ENCODE results near the gene SLC1A2.

SLC1A2 gene

DNA sequence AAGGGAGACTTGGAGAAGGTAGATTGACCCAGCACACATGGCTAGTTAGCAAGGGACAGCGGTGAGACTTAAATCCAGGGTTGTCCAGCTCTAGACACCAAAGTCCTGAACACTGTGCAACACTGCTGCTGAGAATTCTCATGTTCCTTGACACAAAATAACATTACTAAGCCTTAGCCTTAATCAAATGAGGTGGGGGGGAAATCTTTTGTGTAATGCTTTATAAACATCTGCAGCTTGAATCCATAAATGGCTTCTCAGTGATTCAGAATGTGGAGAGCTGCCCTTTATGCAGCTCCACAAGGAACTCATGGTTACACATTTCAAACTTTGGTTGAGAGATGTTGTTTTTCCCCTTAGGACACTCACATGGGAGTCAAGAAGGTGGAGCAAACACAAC is 200.4 kb downstream of the SLC1A2 start:
- ATAC-seq = no peak

DNA sequence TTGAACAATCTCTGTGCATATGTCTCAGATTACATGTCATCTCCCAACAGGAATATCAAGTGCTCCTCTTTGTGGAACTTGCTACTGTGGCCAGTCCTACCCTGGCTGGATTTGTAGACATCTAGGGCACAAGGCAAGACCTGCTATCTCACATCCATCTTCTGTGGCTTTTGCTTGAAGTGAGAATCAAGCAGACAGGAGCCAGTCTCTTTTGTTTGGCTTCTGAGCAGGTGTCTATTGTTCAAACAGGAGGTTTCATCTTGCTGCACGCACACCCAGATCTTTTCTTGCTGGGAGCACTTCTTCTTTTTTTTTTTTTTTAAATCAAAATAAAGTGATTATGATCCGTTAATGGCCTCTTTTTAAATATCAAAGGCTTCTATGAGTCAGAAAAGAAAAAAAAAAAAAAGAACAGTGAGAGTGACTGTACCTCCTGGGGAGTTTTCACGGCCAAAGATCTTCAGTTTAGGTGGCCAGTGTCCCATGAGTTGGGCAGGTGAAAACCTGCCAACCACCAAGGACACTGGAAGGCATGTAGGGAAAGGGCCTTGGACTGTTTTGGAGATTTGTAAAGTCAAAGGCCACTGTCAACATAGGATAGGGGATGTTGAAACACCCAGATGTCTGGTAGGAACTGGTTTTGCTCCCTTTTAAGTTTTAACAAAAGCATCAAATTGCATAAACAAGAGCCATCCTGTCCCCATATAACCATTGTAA is 202.2 kb downstream of the SLC1A2 start:
- ATAC-seq = no peak
- TF ChIP-seq BACH2 (CRISPR knock-in tag; IDR thresholded peaks at IDR 0.05; ENCODE audit: borderline replicate concordance) (no peak), CSDC2 (CRISPR knock-in tag; IDR thresholded peaks at IDR 0.05) (no peak), TCF4 (CRISPR knock-in tag; IDR thresholded peaks at IDR 0.05; ENCODE audit: borderline replicate concordance) (no peak), ISL1 (CRISPR knock-in tag; IDR thresholded peaks at IDR 0.05) (no peak), ZC3H10 (CRISPR knock-in tag; IDR thresholded peaks at IDR 0.05) (no peak), TOX (CRISPR knock-in tag; IDR thresholded peaks at IDR 0.05; ENCODE audit: borderline replicate concordance) (no peak), PPARA (CRISPR knock-in tag; IDR thresholded peaks at IDR 0.05; ENCODE audit: borderline replicate concordance) (no peak), GLIS3 (CRISPR knock-in tag; IDR thresholded peaks at IDR 0.05) (no peak), ZFP3 (CRISPR knock-in tag; IDR thresholded peaks at IDR 0.05) (no peak), ZFP30 (CRISPR knock-in tag; IDR thresholded peaks at IDR 0.05) (no peak), ZNF70 (CRISPR knock-in tag; IDR thresholded peaks at IDR 0.05) (no peak), RARB (CRISPR knock-in tag; IDR thresholded peaks at IDR 0.05) (no peak), OSR1 (CRISPR knock-in tag; IDR thresholded peaks at IDR 0.05) (no peak), ZNF565 (CRISPR knock-in tag; conservative IDR thresholded peaks at IDR 0.05; ENCODE audit: low read depth) (no peak)
- TF ChIP-seq, protein P1, sequence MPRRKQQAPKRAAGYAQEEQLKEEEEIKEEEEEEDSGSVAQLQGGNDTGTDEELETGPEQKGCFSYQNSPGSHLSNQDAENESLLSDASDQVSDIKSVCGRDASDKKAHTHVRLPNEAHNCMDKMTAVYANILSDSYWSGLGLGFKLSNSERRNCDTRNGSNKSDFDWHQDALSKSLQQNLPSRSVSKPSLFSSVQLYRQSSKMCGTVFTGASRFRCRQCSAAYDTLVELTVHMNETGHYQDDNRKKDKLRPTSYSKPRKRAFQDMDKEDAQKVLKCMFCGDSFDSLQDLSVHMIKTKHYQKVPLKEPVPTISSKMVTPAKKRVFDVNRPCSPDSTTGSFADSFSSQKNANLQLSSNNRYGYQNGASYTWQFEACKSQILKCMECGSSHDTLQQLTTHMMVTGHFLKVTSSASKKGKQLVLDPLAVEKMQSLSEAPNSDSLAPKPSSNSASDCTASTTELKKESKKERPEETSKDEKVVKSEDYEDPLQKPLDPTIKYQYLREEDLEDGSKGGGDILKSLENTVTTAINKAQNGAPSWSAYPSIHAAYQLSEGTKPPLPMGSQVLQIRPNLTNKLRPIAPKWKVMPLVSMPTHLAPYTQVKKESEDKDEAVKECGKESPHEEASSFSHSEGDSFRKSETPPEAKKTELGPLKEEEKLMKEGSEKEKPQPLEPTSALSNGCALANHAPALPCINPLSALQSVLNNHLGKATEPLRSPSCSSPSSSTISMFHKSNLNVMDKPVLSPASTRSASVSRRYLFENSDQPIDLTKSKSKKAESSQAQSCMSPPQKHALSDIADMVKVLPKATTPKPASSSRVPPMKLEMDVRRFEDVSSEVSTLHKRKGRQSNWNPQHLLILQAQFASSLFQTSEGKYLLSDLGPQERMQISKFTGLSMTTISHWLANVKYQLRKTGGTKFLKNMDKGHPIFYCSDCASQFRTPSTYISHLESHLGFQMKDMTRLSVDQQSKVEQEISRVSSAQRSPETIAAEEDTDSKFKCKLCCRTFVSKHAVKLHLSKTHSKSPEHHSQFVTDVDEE (CRISPR knock-in tag; IDR thresholded peaks at IDR 0.05) = no peak
- TF ChIP-seq, protein P2, sequence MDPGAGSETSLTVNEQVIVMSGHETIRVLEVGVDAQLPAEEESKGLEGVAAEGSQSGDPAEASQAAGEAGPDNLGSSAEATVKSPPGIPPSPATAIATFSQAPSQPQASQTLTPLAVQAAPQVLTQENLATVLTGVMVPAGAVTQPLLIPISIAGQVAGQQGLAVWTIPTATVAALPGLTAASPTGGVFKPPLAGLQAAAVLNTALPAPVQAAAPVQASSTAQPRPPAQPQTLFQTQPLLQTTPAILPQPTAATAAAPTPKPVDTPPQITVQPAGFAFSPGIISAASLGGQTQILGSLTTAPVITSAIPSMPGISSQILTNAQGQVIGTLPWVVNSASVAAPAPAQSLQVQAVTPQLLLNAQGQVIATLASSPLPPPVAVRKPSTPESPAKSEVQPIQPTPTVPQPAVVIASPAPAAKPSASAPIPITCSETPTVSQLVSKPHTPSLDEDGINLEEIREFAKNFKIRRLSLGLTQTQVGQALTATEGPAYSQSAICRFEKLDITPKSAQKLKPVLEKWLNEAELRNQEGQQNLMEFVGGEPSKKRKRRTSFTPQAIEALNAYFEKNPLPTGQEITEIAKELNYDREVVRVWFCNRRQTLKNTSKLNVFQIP (CRISPR knock-in tag; IDR thresholded peaks at IDR 0.05; ENCODE audit: borderline replicate concordance, low read depth) = no peak
- TF ChIP-seq, protein P3, sequence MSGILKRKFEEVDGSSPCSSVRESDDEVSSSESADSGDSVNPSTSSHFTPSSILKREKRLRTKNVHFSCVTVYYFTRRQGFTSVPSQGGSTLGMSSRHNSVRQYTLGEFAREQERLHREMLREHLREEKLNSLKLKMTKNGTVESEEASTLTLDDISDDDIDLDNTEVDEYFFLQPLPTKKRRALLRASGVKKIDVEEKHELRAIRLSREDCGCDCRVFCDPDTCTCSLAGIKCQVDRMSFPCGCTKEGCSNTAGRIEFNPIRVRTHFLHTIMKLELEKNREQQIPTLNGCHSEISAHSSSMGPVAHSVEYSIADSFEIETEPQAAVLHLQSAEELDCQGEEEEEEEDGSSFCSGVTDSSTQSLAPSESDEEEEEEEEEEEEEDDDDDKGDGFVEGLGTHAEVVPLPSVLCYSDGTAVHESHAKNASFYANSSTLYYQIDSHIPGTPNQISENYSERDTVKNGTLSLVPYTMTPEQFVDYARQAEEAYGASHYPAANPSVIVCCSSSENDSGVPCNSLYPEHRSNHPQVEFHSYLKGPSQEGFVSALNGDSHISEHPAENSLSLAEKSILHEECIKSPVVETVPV (CRISPR knock-in tag; IDR thresholded peaks at IDR 0.05) = no peak
- TF ChIP-seq, protein P4, sequence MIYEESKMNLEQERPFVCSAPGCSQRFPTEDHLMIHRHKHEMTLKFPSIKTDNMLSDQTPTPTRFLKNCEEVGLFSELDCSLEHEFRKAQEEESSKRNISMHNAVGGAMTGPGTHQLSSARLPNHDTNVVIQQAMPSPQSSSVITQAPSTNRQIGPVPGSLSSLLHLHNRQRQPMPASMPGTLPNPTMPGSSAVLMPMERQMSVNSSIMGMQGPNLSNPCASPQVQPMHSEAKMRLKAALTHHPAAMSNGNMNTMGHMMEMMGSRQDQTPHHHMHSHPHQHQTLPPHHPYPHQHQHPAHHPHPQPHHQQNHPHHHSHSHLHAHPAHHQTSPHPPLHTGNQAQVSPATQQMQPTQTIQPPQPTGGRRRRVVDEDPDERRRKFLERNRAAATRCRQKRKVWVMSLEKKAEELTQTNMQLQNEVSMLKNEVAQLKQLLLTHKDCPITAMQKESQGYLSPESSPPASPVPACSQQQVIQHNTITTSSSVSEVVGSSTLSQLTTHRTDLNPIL (CRISPR knock-in tag; IDR thresholded peaks at IDR 0.05; ENCODE audit: low read depth) = no peak
- TF ChIP-seq, protein P5, sequence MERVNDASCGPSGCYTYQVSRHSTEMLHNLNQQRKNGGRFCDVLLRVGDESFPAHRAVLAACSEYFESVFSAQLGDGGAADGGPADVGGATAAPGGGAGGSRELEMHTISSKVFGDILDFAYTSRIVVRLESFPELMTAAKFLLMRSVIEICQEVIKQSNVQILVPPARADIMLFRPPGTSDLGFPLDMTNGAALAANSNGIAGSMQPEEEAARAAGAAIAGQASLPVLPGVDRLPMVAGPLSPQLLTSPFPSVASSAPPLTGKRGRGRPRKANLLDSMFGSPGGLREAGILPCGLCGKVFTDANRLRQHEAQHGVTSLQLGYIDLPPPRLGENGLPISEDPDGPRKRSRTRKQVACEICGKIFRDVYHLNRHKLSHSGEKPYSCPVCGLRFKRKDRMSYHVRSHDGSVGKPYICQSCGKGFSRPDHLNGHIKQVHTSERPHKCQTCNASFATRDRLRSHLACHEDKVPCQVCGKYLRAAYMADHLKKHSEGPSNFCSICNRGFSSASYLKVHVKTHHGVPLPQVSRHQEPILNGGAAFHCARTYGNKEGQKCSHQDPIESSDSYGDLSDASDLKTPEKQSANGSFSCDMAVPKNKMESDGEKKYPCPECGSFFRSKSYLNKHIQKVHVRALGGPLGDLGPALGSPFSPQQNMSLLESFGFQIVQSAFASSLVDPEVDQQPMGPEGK (CRISPR knock-in tag; IDR thresholded peaks at IDR 0.05; ENCODE audit: borderline replicate concordance) = no peak

More for the DNA sequence above, 200.4 kb downstream of the SLC1A2 start:
- TF ChIP-seq, protein P1 (CRISPR knock-in tag; IDR thresholded peaks at IDR 0.05) = no peak
- no peak for TF ChIP-seq ISL1 (CRISPR knock-in tag; IDR thresholded peaks at IDR 0.05)
- TF ChIP-seq ZFP30 (CRISPR knock-in tag; IDR thresholded peaks at IDR 0.05) = no peak
- TF ChIP-seq, protein P3 (CRISPR knock-in tag; IDR thresholded peaks at IDR 0.05) = no peak
- no peak for TF ChIP-seq SNAI2 (CRISPR knock-in tag; IDR thresholded peaks at IDR 0.05)
- TF ChIP-seq OSR1 (CRISPR knock-in tag; IDR thresholded peaks at IDR 0.05) = no peak
- no peak for TF ChIP-seq CSDC2 (CRISPR knock-in tag; IDR thresholded peaks at IDR 0.05)

All from SK-N-SH treated with all-trans-retinoic acid at 6 μM for 48 hours (cell line).